GM23338 (cell line): Measurements from ENCODE around the gene ZC2HC1B. TPM values are rescaled to one million over a fixed set of nuclear protein-coding genes. Genes with fewer than 3 reads are reported as not detected.

ENCODE experiments used
- ATAC-seq: fragments of 200-7000 bp; cut with Tn5 transposase; 3 replicates; pipeline ENCODE4 v1.9.1; 2020
- DNase-seq: peaks from one replicate; pipeline ENCODE4 v3.0.0-alpha.2; 2015; ENCODE audit warnings: low spot score
- H2AFZ ChIP-seq: fragments of 200-600 bp; sonication (generic); 2 replicates; pipeline ENCODE4 v1.8.0; 2016; ENCODE audit warnings: antibody characterized with exemption, mild to moderate bottlenecking, moderate library complexity
- H3F3A ChIP-seq: fragments of 200-600 bp; sonication (generic); replicated peaks from 2 replicates; pipeline ENCODE4 v1.8.0; 2017; ENCODE audit warnings: antibody characterized with exemption, mixed run types, low read depth
- H3K27ac ChIP-seq: fragments of 200-600 bp; sonication (generic); 2 replicates; pipeline ENCODE4 v1.6.1; 2016; ENCODE audit warnings: low read depth
- H3K27me3 ChIP-seq: fragments of 200-600 bp; sonication (generic); 2 replicates; pipeline ENCODE4 v1.8.0; 2016; ENCODE audit warnings: mild to moderate bottlenecking, mixed run types, moderate library complexity; ENCODE audit not compliant: insufficient read depth
- H3K36me3 ChIP-seq: fragments of 200-600 bp; sonication (generic); 2 replicates; pipeline ENCODE4 v1.8.0; 2016; ENCODE audit warnings: mild to moderate bottlenecking; ENCODE audit not compliant: insufficient read depth
- H3K4me1 ChIP-seq: fragments of 200-600 bp; sonication (generic); 2 replicates; pipeline ENCODE4 v1.8.0; 2016; ENCODE audit warnings: mild to moderate bottlenecking, moderate library complexity; ENCODE audit not compliant: insufficient read depth
- H3K4me2 ChIP-seq: fragments of 200-600 bp; sonication (generic); 2 replicates; pipeline ENCODE4 v1.7.1; 2017; ENCODE audit warnings: mixed run types
- H3K4me3 ChIP-seq: fragments of 200-600 bp; sonication (generic); 2 replicates; pipeline ENCODE4 v1.6.1; 2016; ENCODE audit warnings: mixed run types
- H3K79me2 ChIP-seq: fragments of 200-600 bp; sonication (generic); replicated peaks from 2 replicates; pipeline ENCODE4 v1.8.0; 2017; ENCODE audit warnings: mild to moderate bottlenecking; ENCODE audit not compliant: insufficient read depth
- H3K9me2 ChIP-seq: fragments of 200-600 bp; sonication (generic); 2 replicates; pipeline ENCODE4 v1.8.0; 2017; ENCODE audit not compliant: insufficient read depth
- H4K20me1 ChIP-seq: fragments of 200-600 bp; sonication (generic); replicated peaks from 2 replicates; pipeline ENCODE4 v1.8.0; 2017; ENCODE audit warnings: mild to moderate bottlenecking; ENCODE audit not compliant: insufficient read depth
- H3K27ac Mint-ChIP-seq: 2 replicates; pipeline ENCODE4 v1.8.0; 2020; ENCODE audit warnings: inconsistent platforms, mild to moderate bottlenecking, moderate library complexity, mixed read lengths
- H3K27me3 Mint-ChIP-seq: 3 replicates; pipeline ENCODE4 v1.8.0; 2022; ENCODE audit warnings: low read depth, mild to moderate bottlenecking, moderate library complexity, mixed read lengths, inconsistent platforms; ENCODE audit not compliant: insufficient read depth, poor library complexity
- H3K36me3 Mint-ChIP-seq: 3 replicates; pipeline ENCODE4 v1.8.0; 2021; ENCODE audit warnings: low read depth, mild to moderate bottlenecking, inconsistent platforms, moderate library complexity, mixed read lengths
- H3K4me1 Mint-ChIP-seq: 3 replicates; pipeline ENCODE4 v1.8.0; 2020; ENCODE audit warnings: mild to moderate bottlenecking, inconsistent platforms, mixed read lengths
- H3K4me3 Mint-ChIP-seq: 3 replicates; pipeline ENCODE4 v1.8.0; 2021; ENCODE audit warnings: moderate library complexity, mild to moderate bottlenecking, inconsistent platforms, mixed read lengths
- H3K9me3 Mint-ChIP-seq: 3 replicates; pipeline ENCODE4 v1.8.0; 2020; ENCODE audit warnings: moderate library complexity, mild to moderate bottlenecking, inconsistent platforms, mixed read lengths
- EZH2phosphoT487 ChIP-seq: fragments of 200-600 bp; sonication (generic); IDR thresholded peaks from one replicate; pipeline ENCODE4 v1.8.1; 2018; ENCODE audit warnings: antibody characterized with exemption; ENCODE audit not compliant: unreplicated experiment
- NANOG ChIP-seq: IDR thresholded peaks from 2 replicates; pipeline ENCODE4 v1.6.1; 2016; ENCODE audit warnings: antibody characterized with exemption, borderline replicate concordance
- POLR2AphosphoS5 ChIP-seq: IDR thresholded peaks from 2 replicates; pipeline ENCODE4 v1.6.1; 2016; ENCODE audit warnings: antibody characterized with exemption, low read depth
- STAT1 ChIP-seq: IDR thresholded peaks from one replicate; pipeline ENCODE4 v1.6.1; 2016; ENCODE audit warnings: antibody characterized with exemption; ENCODE audit not compliant: unreplicated experiment
- ZNF114 ChIP-seq: fragments of 250-450 bp; sonication (Bioruptor Pico); IDR thresholded peaks from 2 replicates; pipeline ENCODE4 v1.5.0; 2020; ENCODE audit warnings: mild to moderate bottlenecking, moderate library complexity
- ZNF331 ChIP-seq: fragments of 250-450 bp; sonication (Bioruptor Pico); IDR thresholded peaks from 2 replicates; pipeline ENCODE4 v1.5.0; 2020; ENCODE audit warnings: low read depth, mild to moderate bottlenecking, moderate library complexity
- polyA plus RNA-seq: library from polyadenylated mRNA; unstranded; fragments of >200 nt; fragmentation: Nextera tagmentation; extraction: Ambion mirVana; gene quantifications from 2 replicates; pipeline ENCODE4 v1.2.1, GENCODE V29; 2016
- total RNA-seq: library from RNA; depleted of rRNA; stranded (reverse); fragments of >200 nt; shearing (Covaris generic); gene quantifications from 2 replicates; pipeline ENCODE4 v1.2.3, GENCODE V29; 2014
- TF ChIP-seq, protein P1 (sequence below), 2 experiments: fragments of 200-600 bp in 1 of 2; sonication (generic) in 1 of 2; conservative IDR thresholded peaks; 2 replicates each; pipeline versions ENCODE4 v1.5.1 to v1.6.1; 2016 to 2017; ENCODE audit warnings: antibody characterized with exemption in 2 of 2, low read depth in 2 of 2, mild to moderate bottlenecking in 2 of 2, moderate library complexity in 1 of 2
- TF ChIP-seq, protein P2 (sequence below): fragments of 250-450 bp; sonication (Bioruptor Pico); IDR thresholded peaks from 2 replicates; pipeline ENCODE4 v1.5.0; 2020; ENCODE audit warnings: mild to moderate bottlenecking, moderate library complexity
- TF ChIP-seq, protein P3 (sequence below): IDR thresholded peaks from one replicate; pipeline ENCODE4 v1.6.1; 2018; ENCODE audit warnings: antibody characterized with exemption; ENCODE audit not compliant: unreplicated experiment

Gene ZC2HC1B
- total and polyA plus RNA-seq, 2 experiments from 2014 or later: not detected

DNA sequence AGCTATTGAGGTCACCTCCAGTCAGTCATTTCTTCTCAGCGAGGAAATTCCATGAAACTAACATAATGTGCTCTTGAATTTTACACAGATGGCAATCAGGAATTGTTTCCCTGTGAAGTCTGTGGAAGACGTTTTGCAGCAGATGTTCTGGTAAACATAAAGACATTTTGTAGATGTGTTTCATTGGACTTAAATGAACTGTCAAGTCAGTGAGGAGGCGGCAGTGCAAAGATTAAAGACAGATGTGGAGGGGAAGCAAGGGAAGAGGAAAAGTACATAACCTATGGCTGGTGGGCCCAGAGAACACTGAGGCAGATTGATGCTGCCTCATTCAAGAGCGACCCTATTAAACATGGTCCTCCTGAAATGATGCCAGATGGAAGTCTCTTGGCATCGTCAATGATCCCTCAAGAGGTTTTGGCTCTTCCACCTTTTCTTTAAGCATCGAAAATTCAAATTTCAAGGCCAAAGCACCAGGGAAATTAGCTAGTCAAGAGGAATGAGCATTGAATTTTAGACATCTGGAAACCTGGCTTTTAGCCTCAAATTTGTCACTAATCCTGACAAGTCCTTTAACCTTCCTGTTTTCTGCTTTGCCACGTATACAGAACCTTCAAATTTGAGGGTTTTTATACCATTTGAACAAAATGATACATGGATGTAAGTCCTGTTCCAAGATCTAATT, 20.1 kb downstream of the ZC2HC1B start:
- no peak for ATAC-seq

More for the DNA sequence above, 20.1 kb downstream of the ZC2HC1B start:
- Mint-ChIP-seq H3K4me3 (no peak overlapping the region), H3K27me3 (no peaks in the 10 kb centered on the region), H3K9me3 (no peaks in the 10 kb centered on the region), H3K4me1 (no peaks in the 10 kb centered on the region), H3K36me3 (no peaks in the 10 kb centered on the region), H3K27ac (no peak overlapping the region)
- H3K36me3 ChIP-seq: no peaks in the 10 kb centered on the region
- H3K4me2 ChIP-seq: no peak overlapping the region
- DNase-seq: no peak
- H3K9me2 ChIP-seq: no peaks in the 10 kb centered on the region
- H3F3A ChIP-seq: no peaks in the 10 kb centered on the region
- H3K4me1 ChIP-seq: no peaks in the 10 kb centered on the region
- H3K79me2 ChIP-seq: no peaks in the 10 kb centered on the region
- no peak overlapping the region for H2AFZ ChIP-seq
- TF ChIP-seq ZNF331 (CRISPR knock-in tag) (no peak), EZH2phosphoT487 (no peak), NANOG (no peak), ZNF114 (CRISPR knock-in tag) (no peak), POLR2AphosphoS5 (no peak), STAT1 (no peak)
- TF ChIP-seq, protein P1, sequence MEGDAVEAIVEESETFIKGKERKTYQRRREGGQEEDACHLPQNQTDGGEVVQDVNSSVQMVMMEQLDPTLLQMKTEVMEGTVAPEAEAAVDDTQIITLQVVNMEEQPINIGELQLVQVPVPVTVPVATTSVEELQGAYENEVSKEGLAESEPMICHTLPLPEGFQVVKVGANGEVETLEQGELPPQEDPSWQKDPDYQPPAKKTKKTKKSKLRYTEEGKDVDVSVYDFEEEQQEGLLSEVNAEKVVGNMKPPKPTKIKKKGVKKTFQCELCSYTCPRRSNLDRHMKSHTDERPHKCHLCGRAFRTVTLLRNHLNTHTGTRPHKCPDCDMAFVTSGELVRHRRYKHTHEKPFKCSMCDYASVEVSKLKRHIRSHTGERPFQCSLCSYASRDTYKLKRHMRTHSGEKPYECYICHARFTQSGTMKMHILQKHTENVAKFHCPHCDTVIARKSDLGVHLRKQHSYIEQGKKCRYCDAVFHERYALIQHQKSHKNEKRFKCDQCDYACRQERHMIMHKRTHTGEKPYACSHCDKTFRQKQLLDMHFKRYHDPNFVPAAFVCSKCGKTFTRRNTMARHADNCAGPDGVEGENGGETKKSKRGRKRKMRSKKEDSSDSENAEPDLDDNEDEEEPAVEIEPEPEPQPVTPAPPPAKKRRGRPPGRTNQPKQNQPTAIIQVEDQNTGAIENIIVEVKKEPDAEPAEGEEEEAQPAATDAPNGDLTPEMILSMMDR (conservative IDR thresholded peaks at IDR 0.05; ENCODE audit: low read depth in 2 of 2): no peak
- TF ChIP-seq, protein P2, sequence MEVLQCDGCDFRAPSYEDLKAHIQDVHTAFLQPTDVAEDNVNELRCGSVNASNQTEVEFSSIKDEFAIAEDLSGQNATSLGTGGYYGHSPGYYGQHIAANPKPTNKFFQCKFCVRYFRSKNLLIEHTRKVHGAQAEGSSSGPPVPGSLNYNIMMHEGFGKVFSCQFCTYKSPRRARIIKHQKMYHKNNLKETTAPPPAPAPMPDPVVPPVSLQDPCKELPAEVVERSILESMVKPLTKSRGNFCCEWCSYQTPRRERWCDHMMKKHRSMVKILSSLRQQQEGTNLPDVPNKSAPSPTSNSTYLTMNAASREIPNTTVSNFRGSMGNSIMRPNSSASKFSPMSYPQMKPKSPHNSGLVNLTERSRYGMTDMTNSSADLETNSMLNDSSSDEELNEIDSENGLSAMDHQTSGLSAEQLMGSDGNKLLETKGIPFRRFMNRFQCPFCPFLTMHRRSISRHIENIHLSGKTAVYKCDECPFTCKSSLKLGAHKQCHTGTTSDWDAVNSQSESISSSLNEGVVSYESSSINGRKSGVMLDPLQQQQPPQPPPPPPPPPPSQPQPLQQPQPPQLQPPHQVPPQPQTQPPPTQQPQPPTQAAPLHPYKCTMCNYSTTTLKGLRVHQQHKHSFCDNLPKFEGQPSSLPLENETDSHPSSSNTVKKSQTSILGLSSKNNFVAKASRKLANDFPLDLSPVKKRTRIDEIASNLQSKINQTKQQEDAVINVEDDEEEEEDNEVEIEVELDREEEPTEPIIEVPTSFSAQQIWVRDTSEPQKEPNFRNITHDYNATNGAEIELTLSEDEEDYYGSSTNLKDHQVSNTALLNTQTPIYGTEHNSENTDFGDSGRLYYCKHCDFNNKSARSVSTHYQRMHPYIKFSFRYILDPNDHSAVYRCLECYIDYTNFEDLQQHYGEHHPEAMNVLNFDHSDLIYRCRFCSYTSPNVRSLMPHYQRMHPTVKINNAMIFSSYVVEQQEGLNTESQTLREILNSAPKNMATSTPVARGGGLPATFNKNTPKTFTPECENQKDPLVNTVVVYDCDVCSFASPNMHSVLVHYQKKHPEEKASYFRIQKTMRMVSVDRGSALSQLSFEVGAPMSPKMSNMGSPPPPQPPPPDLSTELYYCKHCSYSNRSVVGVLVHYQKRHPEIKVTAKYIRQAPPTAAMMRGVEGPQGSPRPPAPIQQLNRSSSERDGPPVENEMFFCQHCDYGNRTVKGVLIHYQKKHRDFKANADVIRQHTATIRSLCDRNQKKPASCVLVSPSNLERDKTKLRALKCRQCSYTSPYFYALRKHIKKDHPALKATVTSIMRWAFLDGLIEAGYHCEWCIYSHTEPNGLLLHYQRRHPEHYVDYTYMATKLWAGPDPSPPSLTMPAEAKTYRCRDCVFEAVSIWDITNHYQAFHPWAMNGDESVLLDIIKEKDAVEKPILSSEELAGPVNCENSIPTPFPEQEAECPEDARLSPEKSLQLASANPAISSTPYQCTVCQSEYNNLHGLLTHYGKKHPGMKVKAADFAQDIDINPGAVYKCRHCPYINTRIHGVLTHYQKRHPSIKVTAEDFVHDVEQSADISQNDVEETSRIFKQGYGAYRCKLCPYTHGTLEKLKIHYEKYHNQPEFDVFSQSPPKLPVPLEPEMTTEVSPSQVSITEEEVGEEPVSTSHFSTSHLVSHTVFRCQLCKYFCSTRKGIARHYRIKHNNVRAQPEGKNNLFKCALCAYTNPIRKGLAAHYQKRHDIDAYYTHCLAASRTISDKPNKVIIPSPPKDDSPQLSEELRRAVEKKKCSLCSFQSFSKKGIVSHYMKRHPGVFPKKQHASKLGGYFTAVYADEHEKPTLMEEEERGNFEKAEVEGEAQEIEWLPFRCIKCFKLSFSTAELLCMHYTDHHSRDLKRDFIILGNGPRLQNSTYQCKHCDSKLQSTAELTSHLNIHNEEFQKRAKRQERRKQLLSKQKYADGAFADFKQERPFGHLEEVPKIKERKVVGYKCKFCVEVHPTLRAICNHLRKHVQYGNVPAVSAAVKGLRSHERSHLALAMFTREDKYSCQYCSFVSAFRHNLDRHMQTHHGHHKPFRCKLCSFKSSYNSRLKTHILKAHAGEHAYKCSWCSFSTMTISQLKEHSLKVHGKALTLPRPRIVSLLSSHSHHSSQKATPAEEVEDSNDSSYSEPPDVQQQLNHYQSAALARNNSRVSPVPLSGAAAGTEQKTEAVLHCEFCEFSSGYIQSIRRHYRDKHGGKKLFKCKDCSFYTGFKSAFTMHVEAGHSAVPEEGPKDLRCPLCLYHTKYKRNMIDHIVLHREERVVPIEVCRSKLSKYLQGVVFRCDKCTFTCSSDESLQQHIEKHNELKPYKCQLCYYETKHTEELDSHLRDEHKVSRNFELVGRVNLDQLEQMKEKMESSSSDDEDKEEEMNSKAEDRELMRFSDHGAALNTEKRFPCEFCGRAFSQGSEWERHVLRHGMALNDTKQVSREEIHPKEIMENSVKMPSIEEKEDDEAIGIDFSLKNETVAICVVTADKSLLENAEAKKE: no peak
- TF ChIP-seq, protein P3, sequence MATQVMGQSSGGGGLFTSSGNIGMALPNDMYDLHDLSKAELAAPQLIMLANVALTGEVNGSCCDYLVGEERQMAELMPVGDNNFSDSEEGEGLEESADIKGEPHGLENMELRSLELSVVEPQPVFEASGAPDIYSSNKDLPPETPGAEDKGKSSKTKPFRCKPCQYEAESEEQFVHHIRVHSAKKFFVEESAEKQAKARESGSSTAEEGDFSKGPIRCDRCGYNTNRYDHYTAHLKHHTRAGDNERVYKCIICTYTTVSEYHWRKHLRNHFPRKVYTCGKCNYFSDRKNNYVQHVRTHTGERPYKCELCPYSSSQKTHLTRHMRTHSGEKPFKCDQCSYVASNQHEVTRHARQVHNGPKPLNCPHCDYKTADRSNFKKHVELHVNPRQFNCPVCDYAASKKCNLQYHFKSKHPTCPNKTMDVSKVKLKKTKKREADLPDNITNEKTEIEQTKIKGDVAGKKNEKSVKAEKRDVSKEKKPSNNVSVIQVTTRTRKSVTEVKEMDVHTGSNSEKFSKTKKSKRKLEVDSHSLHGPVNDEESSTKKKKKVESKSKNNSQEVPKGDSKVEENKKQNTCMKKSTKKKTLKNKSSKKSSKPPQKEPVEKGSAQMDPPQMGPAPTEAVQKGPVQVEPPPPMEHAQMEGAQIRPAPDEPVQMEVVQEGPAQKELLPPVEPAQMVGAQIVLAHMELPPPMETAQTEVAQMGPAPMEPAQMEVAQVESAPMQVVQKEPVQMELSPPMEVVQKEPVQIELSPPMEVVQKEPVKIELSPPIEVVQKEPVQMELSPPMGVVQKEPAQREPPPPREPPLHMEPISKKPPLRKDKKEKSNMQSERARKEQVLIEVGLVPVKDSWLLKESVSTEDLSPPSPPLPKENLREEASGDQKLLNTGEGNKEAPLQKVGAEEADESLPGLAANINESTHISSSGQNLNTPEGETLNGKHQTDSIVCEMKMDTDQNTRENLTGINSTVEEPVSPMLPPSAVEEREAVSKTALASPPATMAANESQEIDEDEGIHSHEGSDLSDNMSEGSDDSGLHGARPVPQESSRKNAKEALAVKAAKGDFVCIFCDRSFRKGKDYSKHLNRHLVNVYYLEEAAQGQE: no peak
- H3K27me3 ChIP-seq: no peaks in the 10 kb centered on the region
- no peaks in the 10 kb centered on the region for H4K20me1 ChIP-seq
- H3K4me3 ChIP-seq: no peak overlapping the region
- no peak overlapping the region for H3K27ac ChIP-seq
